ENCODE results near the gene SLC26A8.

DNA sequence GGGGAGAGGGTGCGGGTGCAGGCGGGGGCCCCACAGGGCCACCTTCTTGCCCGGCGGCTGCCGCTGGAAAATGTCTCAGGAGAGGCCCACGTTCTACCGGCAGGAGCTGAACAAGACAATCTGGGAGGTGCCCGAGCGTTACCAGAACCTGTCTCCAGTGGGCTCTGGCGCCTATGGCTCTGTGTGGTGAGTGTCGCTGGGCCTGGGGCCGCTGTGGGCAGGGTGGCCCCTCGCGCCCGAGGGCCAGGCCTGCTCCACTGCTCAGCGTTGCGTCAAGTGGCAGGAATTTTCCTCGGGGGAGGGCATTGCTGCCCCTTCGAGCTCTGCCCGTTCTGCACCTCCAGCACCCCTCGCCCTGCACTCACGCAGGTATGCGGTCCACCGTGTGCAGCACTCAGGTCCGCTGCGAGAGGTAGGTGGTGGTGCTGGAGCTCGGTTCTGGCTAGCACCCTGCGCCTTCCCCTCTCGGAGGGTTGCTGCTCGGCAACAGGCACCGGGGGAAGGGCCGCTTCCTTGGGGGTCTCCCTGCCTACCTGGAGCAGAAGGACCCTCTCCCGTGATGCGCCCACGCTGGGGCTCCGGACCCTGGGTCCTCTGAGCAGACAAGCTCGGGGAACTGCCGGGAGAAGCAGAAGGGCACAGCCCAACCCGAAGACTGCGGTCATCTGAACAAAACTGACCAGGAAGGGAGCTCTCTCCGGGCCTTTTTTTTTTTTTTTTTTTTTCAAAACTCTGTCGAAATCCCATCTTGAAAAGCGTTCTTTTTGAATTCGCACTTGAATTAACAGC, 3.8 kb upstream of the SLC26A8 start:
- TF ChIP-seq, protein P1, sequence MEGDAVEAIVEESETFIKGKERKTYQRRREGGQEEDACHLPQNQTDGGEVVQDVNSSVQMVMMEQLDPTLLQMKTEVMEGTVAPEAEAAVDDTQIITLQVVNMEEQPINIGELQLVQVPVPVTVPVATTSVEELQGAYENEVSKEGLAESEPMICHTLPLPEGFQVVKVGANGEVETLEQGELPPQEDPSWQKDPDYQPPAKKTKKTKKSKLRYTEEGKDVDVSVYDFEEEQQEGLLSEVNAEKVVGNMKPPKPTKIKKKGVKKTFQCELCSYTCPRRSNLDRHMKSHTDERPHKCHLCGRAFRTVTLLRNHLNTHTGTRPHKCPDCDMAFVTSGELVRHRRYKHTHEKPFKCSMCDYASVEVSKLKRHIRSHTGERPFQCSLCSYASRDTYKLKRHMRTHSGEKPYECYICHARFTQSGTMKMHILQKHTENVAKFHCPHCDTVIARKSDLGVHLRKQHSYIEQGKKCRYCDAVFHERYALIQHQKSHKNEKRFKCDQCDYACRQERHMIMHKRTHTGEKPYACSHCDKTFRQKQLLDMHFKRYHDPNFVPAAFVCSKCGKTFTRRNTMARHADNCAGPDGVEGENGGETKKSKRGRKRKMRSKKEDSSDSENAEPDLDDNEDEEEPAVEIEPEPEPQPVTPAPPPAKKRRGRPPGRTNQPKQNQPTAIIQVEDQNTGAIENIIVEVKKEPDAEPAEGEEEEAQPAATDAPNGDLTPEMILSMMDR (IDR thresholded peaks at IDR 0.05): no peak
- TF ChIP-seq SIN3A (IDR thresholded peaks at IDR 0.05; ENCODE audit: borderline replicate concordance, insufficient read depth, low read depth, low read length) (no peak), TCF7L2 (IDR thresholded peaks at IDR 0.05; ENCODE audit: low read depth, low read length) (no peak), POLR2AphosphoS5 (IDR thresholded peaks at IDR 0.05; ENCODE audit: low read depth, low read length) (no peak)

Measured in Panc1 (cell line).